Raji (cell line): Measurements from ENCODE around the gene AARS1.

ENCODE experiments used
- POLR2A ChIP-seq: IDR thresholded peaks from 2 replicates; pipeline ENCODE4 v1.6.1; 2011; ENCODE audit warnings: low read depth, low read length, control low read depth; ENCODE audit not compliant: insufficient read depth

AARS1 gene

DNA sequence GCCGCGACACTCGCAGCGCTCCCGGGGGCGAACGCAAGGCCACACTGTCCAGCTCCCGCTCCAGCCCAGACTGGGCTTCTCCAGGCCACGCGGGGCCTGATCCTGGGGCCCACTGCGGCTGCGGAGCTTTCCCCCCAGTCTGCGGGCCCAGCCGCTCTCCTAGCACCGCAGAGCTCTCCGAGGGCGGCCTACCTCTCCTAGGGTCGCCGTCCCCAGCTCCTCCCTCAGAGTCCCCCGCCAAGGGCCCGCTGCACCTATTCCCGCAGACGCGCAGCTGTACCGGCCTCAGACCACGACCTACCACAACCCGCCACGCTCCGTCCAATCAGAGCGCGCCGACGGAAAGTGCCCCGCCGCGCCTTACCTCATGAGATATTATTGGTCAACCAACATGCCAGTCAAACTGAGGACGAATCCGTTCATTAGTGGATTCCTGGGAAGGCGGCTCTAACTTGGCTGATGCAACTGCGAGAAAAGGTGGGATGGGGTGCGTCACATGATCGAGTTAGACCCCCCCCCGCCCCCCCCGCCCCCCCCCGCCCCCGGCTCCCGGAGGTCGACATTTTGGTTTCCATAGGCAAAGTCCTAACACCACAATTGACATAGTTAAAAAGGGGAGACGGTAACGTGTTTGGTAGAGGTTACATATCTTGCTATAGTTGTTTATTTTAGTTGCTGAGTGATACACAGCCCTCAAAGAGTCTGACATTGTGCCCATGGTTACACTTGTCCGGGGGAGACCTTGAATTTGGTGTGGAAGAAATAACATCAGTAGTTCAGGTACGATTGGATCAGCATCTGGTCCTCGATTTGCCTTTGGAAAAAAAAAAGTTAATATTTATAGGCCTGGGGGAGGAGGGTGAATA lies at the start of gene AARS1:
TSS of gene AARS1 (minus strand) at position 278 of the 866 bp plus-strand sequence. CDS start 6,743 bp downstream, outside the sequence.
- TF ChIP-seq POLR2A, result peak; percentile 86

DNA sequence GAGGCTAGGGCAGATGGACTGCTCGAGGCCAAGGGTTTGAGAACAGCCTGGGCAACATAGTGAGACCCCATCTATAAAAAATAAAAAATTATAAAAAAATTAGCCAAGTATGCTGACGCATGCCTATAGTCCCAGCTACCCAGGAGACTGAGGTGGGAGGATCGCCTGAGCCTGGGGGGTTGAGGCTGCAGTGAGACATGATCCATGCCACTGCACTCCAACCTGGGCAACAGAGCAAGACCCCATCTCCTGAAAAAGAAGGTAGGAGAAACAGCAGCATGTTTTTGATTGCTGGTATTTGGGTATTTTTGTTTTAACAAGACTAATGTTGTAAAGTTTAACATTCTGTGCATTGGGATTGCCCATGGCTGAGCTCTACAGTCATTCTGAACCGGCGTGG lies 48.5 kb upstream of the AARS1 start:
- TF ChIP-seq POLR2A, result no peak

DNA sequence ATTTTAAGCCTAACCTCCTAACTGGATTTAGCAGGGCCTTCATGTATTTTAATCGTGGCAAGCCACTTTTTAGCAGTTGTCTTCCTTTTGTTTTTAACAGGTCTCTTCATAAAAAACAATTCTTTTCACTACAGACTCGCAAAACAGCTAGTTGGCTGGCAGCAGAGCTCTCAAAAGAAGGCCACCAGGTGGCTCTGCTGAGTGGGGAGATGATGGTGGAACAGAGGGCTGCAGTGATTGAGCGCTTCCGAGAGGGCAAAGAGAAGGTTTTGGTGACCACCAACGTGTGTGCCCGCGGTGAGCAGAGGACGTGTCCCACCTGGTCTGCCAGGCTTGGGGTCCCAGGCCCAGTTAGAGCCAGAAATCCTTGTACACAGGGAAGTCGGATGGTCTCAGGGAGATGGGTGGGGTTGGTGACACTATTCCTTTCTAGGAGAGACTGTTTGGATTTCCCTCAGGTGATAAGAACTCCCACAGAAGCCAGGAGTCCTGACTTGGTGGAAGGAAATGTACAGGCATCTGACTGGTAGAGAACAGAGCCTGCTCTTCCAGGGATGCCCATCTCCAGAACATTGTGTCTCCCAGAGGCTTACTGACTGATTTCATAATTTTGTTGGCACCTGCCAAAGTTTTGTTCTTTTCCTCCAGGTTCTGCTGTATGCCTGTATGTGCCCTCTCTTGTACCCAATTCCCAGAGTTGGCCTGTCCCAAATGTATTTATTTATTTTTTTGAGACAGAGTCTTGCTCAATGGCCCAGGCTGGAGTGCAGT lies 42.5 kb upstream of the AARS1 start:
- no peak for TF ChIP-seq POLR2A

DNA sequence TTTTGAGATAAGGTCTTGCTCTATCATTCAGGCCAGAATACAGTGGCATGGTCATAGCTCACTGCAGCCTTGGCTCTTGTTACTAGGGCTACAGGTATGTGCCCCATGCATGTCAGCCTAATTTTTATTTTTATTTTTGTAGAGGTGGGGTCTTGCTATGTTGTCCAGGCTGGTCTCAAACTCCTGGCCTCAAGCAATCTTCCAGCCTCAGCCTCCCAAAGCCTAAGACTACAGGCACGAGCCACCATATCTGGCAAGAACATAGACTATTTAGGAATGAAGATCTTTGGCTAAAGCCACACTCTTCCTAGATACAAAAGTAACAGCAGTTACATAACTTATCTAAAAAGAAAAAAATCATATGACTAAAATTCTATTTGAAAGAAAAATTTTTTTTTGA lies 41.8 kb upstream of the AARS1 start:
- TF ChIP-seq POLR2A, result no peak

DNA sequence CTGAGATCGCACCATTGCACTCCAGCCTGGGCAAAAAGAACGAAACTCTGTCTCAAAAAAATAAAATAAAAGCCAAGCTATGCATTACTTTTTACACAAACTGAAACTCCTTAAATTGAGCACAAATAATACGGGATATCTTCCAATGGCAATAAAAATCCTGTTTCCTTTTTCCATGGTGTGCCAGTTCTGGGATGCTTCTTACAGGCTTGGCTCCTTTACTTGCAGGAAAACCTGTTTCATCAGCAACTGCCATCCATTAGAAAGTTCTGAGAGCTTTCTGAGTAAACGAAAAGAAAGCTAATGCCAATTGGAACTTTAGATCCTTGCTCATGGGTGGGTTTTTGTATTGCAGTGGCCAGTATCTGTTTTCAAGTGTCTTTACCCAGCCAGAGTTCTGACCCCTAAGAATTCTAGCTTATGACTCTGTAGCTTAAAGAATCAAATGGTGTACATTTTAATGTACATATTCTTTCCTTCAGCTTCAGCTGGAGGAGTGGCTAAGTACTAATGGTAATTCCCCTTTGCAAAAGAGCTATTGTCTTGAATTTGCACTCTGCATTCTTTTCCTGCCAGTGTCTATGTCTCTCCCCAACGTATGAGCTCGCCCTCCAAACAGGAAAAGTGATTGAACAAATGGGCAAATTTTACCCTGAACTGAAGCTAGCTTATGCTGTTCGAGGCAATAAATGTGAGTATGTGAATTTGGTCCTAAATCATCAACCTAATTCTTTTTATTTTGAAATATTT lies 35.9 kb upstream of the AARS1 start:
- no peak for TF ChIP-seq POLR2A

DNA sequence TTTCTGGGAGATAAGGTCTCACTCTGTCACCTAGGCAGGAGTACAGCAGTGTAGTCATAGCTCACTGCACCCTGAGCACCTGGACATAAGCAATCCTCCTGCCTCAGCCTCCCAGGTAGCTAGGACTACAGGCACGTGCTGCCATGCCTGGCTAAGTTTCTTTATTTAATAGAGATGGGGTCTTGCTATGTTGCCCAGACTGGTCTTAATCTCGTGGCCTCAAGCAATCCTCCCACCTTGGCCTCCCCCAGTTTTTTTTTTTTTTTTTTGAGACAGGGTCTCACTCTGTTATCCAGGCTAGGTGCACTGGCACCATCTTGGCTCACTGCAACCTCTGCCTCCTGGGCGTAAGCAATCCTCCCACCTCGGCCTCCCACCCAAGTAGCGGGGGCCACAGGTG lies 30.8 kb upstream of the AARS1 start:
- TF ChIP-seq POLR2A, result no peak

DNA sequence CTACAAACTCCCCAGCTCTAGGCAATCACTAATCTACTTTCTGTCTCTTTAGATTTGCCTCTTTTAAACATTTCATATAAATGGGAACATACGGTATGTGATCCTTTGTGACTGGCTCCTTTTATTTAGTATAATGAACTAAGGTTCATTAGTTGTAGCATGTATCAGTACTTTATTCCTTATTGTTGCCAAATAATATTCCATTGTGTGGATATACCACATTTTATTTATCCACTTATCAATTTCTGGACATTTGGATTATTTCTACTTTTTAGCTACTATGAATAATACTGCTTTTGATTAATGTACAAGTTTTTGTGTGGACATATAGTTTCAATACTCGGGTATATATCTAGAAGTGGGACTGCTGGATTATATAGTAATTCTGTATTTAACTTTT lies 17.6 kb upstream of the AARS1 start:
- TF ChIP-seq POLR2A, result no peak

DNA sequence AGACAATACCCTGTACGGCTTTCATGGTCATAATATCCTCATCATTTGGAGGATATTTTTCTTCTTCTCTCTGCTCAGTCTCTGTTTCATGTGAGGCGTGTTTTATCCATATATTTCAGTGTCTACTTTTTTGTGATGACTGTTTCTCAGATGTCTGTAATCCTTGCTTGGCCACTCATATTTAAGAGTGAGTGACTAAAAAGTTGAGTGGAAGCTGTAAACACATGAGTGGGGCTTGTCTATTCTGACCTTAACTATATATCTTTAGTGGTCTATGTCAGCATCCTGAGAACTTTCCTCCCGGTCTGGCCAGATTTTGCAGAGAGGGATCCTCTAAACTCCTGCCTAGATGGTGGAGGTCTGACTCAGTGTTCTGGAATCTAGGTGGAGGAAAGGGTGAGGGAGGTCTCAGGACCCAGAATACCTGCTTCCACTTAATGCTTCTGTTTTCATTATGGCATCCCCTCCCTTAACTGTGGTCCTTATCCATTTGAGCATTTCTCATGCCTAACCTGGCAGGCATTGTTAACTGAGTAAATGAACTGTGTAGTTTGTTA lies 15.7 kb upstream of the AARS1 start:
- no peak for TF ChIP-seq POLR2A

DNA sequence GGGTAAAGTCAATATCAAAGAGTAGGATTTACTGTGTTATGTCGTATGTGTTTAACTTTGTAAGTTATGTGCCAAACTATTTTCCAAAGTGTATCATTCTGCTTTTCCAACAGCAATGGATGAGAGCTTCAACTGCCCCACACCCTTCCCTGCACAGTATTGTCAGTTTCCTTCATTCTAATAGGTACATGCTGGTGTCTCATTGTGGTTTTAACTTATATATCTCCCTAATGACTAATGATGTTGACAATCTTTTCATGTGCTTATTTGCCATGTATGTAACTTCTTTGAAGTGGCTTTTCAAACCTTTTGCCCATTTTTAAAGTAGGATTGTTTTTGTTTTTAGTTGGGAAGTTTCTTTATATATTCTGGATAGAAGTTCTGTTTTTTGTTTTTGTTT lies 13.4 kb upstream of the AARS1 start:
- no peak for TF ChIP-seq POLR2A

DNA sequence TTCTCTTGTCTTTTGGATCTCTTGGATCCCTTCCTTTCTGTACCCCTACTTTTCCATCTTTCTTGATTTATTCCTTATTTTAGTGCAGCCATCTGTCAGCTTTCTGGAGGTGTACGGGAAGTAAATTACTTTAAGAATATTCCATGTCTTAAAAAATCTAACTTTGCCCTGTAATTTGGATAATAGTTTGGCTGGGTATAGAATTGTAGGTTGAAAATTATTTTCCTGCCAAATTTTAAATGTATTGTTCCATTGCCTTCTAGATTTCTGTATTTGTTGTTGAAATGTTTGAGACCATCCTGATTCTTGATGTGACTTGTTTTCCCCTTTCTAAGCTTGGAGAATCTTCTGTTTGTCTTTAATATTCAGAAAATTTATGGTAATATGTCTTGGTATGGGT lies 11.8 kb upstream of the AARS1 start:
- no peak for TF ChIP-seq POLR2A

DNA sequence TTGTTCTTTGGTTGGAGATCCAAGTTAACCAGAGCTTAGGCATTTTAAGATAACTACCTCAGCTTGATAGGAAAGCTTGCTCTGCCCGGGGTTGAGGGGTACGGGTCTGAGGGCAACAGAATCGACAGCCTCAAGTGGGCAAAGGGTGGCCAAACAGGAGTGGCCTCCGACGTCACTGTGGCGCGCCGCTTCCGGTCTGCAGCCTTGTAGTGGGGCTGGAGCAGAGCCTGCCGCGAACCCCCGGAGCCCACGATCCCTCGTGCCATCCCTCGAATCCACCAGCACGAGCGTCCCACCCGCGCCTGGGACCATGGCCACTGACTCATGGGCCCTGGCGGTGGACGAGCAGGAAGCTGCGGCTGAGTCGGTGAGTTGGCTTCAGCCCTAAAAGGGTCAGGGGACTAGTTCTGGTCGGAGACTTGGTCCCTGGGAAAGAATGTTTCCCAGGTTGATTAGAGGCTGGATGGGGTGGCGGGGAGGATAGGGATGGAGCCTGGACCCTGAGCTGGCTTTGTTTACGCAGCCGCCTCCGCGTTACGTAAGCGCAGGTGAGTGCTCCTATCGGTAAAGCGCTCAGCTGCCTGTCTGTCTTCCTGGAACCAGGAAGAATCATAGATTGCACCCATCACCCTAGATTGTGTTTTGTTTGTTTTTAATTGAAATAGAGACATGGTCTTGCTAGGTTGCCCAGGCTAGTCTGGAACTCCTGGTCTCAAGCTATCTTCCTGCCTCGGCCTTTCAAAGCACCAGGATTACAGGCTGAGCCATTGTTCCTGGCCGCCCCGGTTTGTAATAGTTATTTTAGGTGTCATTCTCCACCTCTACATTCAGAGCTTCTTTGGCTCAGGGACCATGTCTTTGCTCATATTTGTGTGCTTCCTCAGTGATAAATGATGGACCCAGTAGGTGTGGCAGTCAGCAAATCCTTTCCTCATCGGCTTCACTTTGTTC lies 10.0 kb upstream of the AARS1 start, which contains the start of gene DDX19B:
TSS of gene DDX19B (plus strand) at position 199 of the 951 bp plus-strand sequence. CDS start at position 311, 112 bp downstream.
- peak; percentile 96 for TF ChIP-seq POLR2A

DNA sequence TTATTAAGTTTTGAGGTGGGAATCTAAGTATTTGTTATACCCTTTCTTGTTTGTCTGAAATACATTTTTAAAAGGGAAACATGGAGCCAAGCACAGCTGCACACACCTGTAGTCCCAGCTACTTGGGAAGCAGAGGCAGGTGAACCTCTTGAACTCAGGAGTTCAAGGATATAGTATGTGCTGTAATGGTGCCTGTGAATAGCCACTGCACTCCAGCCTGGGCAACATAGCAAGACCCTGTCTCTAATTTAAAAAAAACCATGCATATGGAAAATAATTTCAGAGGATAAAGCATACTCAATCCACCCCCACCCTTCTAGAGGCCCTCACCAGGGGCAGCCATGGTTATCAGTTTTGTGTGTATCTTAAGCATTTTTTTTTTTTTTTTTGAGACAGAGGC lies 6.3 kb upstream of the AARS1 start:
- no peak for TF ChIP-seq POLR2A

DNA sequence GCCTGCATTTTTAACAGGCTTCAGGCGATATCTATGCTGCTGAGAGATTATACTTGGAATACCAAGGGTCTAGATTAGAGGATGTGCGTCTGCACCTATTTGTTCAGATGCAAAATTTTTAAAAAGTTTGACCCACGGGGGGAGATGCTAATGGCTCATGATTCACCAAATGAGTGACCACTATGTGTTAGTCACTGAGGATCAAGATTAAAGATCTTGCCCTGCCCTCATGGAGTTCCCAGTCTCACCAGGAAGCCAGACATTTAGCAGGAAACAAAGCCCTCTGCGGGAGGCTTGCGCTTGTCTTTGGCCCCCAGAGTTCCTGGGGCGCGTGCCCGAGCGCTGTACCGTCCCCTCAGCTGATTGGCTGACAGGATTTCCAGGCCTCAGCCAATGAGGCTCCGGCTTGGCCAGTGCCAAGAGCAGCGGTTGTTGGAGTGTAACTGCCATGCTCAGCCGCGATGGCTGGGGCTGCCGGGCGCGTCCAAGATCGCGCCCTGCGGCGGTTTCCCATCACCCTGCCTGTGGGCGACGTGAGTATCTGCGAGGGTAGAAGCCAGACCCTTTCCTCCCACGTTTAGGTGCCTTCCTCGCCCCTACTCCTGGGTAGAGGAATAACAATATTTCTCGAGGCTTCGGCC lies 5.2 kb upstream of the AARS1 start:
- no peak for TF ChIP-seq POLR2A
